Measurements from ENCODE around the gene FRMD5. TPM values are rescaled to one million over a fixed set of nuclear protein-coding genes. Genes with fewer than 3 reads are reported as not detected.

The FRMD5 gene
- polyA plus RNA-seq, 1 donor (not counting 4 experiments of a cell fraction or from before 2014, with no cell fraction given), result 7.3 TPM

DNA sequence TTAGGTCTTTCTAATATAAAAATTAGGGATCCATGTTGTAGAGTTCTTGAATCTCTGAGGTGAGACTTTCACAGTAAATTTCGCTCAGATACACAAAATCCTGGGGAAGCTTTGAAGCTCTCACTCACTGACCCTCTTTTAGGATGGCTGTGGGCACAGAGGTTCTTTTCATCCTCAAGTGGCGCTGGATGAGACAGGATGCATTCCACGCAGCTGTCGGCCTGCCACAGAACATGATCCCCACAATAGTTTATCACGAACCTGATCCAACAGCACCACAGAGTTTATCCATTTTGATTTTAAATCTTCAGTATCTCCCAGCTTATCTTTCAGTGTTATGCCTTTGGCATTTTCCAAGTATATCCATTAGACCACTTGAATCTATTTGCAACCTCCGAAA is 276.4 kb downstream of the FRMD5 start:
- peaks cover 6% of the 10 kb centered on the region in 2 experiments for H3K36me3 ChIP-seq (ENCODE audit: control insufficient read depth in 2 of 2, extremely low read depth in 1 of 2, insufficient read depth in 2 of 2, low read length in 2 of 2)
- H3K9ac ChIP-seq (ENCODE audit: control insufficient read depth, extremely low read depth, insufficient read depth, low read length), result no peak overlapping the region
- TF ChIP-seq EZH2 (IDR thresholded peaks at IDR 0.05; ENCODE audit: low read length), result no peak
- TF ChIP-seq, protein P1, sequence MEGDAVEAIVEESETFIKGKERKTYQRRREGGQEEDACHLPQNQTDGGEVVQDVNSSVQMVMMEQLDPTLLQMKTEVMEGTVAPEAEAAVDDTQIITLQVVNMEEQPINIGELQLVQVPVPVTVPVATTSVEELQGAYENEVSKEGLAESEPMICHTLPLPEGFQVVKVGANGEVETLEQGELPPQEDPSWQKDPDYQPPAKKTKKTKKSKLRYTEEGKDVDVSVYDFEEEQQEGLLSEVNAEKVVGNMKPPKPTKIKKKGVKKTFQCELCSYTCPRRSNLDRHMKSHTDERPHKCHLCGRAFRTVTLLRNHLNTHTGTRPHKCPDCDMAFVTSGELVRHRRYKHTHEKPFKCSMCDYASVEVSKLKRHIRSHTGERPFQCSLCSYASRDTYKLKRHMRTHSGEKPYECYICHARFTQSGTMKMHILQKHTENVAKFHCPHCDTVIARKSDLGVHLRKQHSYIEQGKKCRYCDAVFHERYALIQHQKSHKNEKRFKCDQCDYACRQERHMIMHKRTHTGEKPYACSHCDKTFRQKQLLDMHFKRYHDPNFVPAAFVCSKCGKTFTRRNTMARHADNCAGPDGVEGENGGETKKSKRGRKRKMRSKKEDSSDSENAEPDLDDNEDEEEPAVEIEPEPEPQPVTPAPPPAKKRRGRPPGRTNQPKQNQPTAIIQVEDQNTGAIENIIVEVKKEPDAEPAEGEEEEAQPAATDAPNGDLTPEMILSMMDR (optimal IDR thresholded peaks at IDR 0.05 in 1 of 3, IDR thresholded peaks at IDR 0.05 in 1 of 3, conservative IDR thresholded peaks at IDR 0.05 in 1 of 3; ENCODE audit: extremely low read depth in 1 of 3, insufficient read depth in 2 of 3, low read length in 3 of 3), result no peak
- dilution Hi-C loops (cut with MboI; ENCODE audit: extremely low pct_ligation_motif_present, low sequenced_read_pairs), result no loop called here
- H3K27ac ChIP-seq (ENCODE audit: control insufficient read depth, insufficient read depth, low read length), result no peak overlapping the region
- H4K20me1 ChIP-seq (ENCODE audit: control insufficient read depth, extremely low read depth, insufficient read depth, low read length), result no peaks in the 10 kb centered on the region
- no peak for DNase-seq (ENCODE audit: low read depth, low spot score)
- H2AFZ ChIP-seq (ENCODE audit: control insufficient read depth, low read length), result no peak overlapping the region
- no peak overlapping the region for H3K4me2 ChIP-seq (ENCODE audit: control insufficient read depth, extremely low read depth, insufficient read depth, low read depth, low read length)
- no peaks in the 10 kb centered on the region for H3K9me1 ChIP-seq (ENCODE audit: control insufficient read depth, extremely low read depth, insufficient read depth, low read length)
- H3K4me1 ChIP-seq (ENCODE audit: control insufficient read depth, extremely low read depth, insufficient read depth, low read length), result peaks cover 11% of the 10 kb centered on the region
- no peaks in the 10 kb centered on the region for H3K9me3 ChIP-seq (ENCODE audit: control insufficient read depth, low read depth, low read length)
- H3K27me3 ChIP-seq (ENCODE audit: control insufficient read depth, extremely low read depth, insufficient read depth, low read length), result no peaks in the 10 kb centered on the region
- H3K79me2 ChIP-seq (ENCODE audit: control insufficient read depth, insufficient read depth, low read length), result no peaks in the 10 kb centered on the region
- no peak overlapping the region for H3K4me3 ChIP-seq (ENCODE audit: control insufficient read depth in 2 of 3, extremely low read depth in 1 of 3, insufficient read depth in 2 of 3, low read depth in 1 of 3, low read length in 3 of 3)
- FAIRE-seq, result no peak

DNA sequence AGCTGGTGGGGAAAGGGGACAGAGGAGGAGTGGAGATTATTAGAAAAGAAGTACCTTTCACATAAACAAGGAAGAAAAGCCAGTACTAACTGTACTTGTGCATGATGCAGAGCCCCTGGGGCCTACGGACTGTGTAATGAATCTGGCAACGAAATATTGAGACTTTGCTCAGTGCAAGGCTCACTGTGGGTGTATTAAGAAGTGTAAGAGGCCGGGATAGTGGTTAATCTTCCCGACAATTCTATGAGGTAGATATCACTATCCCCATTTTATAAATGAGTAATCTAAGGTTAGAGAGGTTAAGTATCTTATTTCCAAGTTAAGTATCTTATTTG is 278.8 kb downstream of the FRMD5 start:
- no peaks in the 10 kb centered on the region for H3K9me1 ChIP-seq (ENCODE audit: control insufficient read depth, extremely low read depth, insufficient read depth, low read length)

More for the DNA sequence above, 278.8 kb downstream of the FRMD5 start:
- Histone ChIP-seq H3K9me3 (ENCODE audit: control insufficient read depth, low read depth, low read length) (no peaks in the 10 kb centered on the region), H3K4me3 (ENCODE audit: control insufficient read depth in 2 of 3, extremely low read depth in 1 of 3, insufficient read depth in 2 of 3, low read depth in 1 of 3, low read length in 3 of 3) (no peak overlapping the region), H3K27ac (ENCODE audit: control insufficient read depth, insufficient read depth, low read length) (no peak overlapping the region), H3K9ac (ENCODE audit: control insufficient read depth, extremely low read depth, insufficient read depth, low read length) (no peak overlapping the region), H2AFZ (ENCODE audit: control insufficient read depth, low read length) (no peak overlapping the region), H3K4me1 (ENCODE audit: control insufficient read depth, extremely low read depth, insufficient read depth, low read length) (peaks cover 23% of the 10 kb centered on the region), H3K4me2 (ENCODE audit: control insufficient read depth, extremely low read depth, insufficient read depth, low read depth, low read length) (no peak overlapping the region), H3K79me2 (ENCODE audit: control insufficient read depth, insufficient read depth, low read length) (no peaks in the 10 kb centered on the region), H3K36me3 (ENCODE audit: control insufficient read depth in 2 of 2, extremely low read depth in 1 of 2, insufficient read depth in 2 of 2, low read length in 2 of 2) (peaks cover 3 to 6% of the 10 kb centered on the region in 2 experiments), H4K20me1 (ENCODE audit: control insufficient read depth, extremely low read depth, insufficient read depth, low read length) (no peaks in the 10 kb centered on the region), H3K27me3 (ENCODE audit: control insufficient read depth, extremely low read depth, insufficient read depth, low read length) (no peaks in the 10 kb centered on the region)
- no peak for FAIRE-seq
- no peak for DNase-seq (ENCODE audit: low read depth, low spot score)
- TF ChIP-seq, protein P1 (optimal IDR thresholded peaks at IDR 0.05 in 1 of 3, IDR thresholded peaks at IDR 0.05 in 1 of 3, conservative IDR thresholded peaks at IDR 0.05 in 1 of 3; ENCODE audit: extremely low read depth in 1 of 3, insufficient read depth in 2 of 3, low read length in 3 of 3), result no peak
- TF ChIP-seq EZH2 (IDR thresholded peaks at IDR 0.05; ENCODE audit: low read length), result no peak
- dilution Hi-C loops (cut with MboI; ENCODE audit: extremely low pct_ligation_motif_present, low sequenced_read_pairs), result no loop called here

Data from keratinocyte (primary cell).